ENCODE measurements around the gene KIF21B. TPM values are rescaled to one million over a fixed set of nuclear protein-coding genes. Genes with fewer than 3 reads are reported as not detected.
"Not testable (repeated sequence)": the region's sequence is repeated elsewhere in the genome, so short reads cannot be mapped to it uniquely, and the experiment has no call there.

KIF21B gene
- polyA plus RNA-seq, 1 experiment: 0.24 TPM

DNA sequence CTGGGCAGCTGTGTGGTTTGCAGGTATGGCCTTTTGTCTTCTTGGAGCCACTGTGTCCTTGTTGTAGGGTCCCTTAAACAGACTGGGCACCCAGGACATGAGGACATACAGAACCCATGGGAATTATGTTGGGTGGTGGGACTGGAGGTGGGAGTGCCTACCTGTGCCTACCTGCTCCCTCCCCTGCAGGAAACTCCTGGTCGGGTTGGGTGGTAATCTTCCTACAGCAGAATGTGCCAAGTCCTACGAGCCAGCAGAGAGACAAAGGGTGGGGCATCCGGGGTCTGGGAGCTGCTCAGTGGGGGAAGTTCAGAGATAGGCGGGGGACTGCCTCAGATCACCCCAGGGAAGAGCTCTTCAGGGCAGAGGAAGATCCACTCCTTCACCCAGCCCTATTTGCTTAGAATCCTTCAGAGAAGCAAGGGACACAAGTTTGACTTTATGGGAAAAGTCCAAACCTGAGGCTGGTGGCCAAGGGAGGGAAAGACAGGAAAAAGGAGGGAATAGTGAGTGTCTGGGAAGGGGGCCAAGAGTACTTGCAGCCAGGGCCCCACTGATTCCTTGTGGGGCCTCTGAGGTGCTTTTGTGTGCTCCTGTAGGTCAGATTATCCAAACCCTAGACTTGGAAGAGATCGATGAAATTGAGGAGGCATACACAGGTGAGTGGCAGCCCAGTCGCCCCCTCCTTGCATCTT lies 58.3 kb downstream of the KIF21B start:
- Histone ChIP-seq H3K27ac (ENCODE audit: low read depth, low read length) (no peak overlapping the region), H3K4me3 (ENCODE audit: low read depth, low read length) (no peak overlapping the region), H3K27me3 (ENCODE audit: control insufficient read depth, insufficient read depth, low read length) (peaks cover 20% of the 10 kb centered on the region), H3K9me3 (ENCODE audit: control insufficient read depth, insufficient read depth, low read length) (no peaks in the 10 kb centered on the region)
- ChIA-PET CTCF (interaction anchor here (0.9 kb wide), 1 partner anchor 13 kb away, joined by 3 read pairs; no protein-coding TSS in a partner anchor), POLR2A (no interaction called here)
- TF ChIP-seq, protein P1, sequence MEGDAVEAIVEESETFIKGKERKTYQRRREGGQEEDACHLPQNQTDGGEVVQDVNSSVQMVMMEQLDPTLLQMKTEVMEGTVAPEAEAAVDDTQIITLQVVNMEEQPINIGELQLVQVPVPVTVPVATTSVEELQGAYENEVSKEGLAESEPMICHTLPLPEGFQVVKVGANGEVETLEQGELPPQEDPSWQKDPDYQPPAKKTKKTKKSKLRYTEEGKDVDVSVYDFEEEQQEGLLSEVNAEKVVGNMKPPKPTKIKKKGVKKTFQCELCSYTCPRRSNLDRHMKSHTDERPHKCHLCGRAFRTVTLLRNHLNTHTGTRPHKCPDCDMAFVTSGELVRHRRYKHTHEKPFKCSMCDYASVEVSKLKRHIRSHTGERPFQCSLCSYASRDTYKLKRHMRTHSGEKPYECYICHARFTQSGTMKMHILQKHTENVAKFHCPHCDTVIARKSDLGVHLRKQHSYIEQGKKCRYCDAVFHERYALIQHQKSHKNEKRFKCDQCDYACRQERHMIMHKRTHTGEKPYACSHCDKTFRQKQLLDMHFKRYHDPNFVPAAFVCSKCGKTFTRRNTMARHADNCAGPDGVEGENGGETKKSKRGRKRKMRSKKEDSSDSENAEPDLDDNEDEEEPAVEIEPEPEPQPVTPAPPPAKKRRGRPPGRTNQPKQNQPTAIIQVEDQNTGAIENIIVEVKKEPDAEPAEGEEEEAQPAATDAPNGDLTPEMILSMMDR (IDR thresholded peaks at IDR 0.05; ENCODE audit: low read depth, low read length): no peak
- no peak for DNase-seq (ENCODE audit: low read depth, low spot score)

DNA sequence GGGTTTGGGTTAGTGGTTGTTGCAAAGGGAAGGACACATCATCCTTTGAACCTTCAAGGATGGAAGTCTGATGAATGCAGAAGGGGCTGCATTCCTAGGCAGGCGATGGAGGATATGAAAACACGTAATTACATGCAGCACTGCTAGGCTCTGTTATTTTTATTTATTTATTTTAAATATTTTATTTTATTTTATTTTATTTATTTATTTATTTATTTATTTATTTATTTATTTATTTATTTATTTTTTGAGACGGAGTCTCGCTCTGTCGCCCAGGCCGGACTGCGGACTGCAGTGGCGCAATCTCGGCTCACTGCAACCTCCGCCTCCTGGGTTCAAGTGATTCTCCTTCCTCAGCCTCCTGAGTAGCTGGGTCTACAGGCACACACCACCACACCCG lies 59.6 kb downstream of the KIF21B start:
- H3K27me3 ChIP-seq (ENCODE audit: control insufficient read depth, insufficient read depth, low read length): peaks cover 27% of the 10 kb centered on the region
- DNase-seq (ENCODE audit: low read depth, low spot score); POLR2A ChIA-PET; H3K4me3 ChIP-seq (ENCODE audit: low read depth, low read length); H3K9me3 ChIP-seq (ENCODE audit: control insufficient read depth, insufficient read depth, low read length); H3K27ac ChIP-seq (ENCODE audit: low read depth, low read length): not testable (repeated sequence)
- CTCF ChIA-PET: interaction anchor here (0.7 kb wide), 1 partner anchor 12 kb away, joined by 3 read pairs; no protein-coding TSS in a partner anchor

DNA sequence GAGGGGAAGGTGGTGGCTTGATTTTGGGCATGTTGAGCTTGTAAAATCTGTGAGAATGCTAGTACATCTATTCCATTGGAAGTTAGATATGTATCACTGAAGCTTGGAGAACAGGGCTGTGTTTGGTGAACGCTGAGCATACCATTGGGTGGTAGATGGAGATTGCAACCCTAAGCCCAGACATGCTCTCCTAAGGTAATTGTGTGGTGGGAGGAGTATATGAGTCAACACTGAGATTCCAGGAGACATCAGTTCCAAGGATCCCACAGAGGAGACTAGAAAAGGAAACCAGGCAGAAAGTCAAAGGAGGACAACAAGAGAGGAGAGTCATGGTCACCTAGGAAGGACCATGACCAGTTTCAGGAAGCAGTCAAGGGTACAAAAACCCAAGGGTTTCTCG lies 60.4 kb downstream of the KIF21B start:
- DNase-seq (ENCODE audit: low read depth, low spot score): no peak
- TF ChIP-seq, protein P1 (IDR thresholded peaks at IDR 0.05; ENCODE audit: low read depth, low read length): no peak
- peaks cover 31% of the 10 kb centered on the region for H3K27me3 ChIP-seq (ENCODE audit: control insufficient read depth, insufficient read depth, low read length)
- CTCF ChIA-PET: interaction anchor here (1.3 kb wide), 1 partner anchor 9 kb away, joined by 7 read pairs; no protein-coding TSS in a partner anchor
- no peak overlapping the region for H3K27ac ChIP-seq (ENCODE audit: low read depth, low read length)
- POLR2A ChIA-PET: no interaction called here
- no peak overlapping the region for H3K4me3 ChIP-seq (ENCODE audit: low read depth, low read length)
- no peaks in the 10 kb centered on the region for H3K9me3 ChIP-seq (ENCODE audit: control insufficient read depth, insufficient read depth, low read length)

DNA sequence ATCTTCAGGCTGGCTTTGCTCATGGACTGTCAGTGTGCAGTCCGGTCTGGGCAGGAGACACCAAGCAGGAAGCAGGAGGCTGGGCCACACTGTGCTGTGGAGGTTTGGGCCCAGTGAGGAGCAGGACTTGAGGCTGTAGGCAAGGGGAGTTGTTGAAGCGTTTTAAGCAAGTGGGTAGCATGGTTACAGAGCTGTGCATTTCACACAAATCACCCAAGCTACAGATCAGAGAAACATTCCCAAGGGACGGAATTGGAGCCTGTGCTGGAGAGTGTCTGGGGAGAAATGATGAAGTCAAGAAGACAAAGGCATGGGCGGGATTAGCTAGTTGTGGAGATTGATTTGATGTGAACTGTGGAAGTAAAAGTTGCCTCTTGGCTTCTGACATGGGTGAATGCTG lies 60.9 kb downstream of the KIF21B start:
- ChIA-PET POLR2A (no interaction called here), CTCF (interaction anchor here (1.3 kb wide), 1 partner anchor 10 kb away, joined by 7 read pairs; no protein-coding TSS in a partner anchor)
- no peak for DNase-seq (ENCODE audit: low read depth, low spot score)
- Histone ChIP-seq H3K27ac (ENCODE audit: low read depth, low read length) (no peak overlapping the region), H3K9me3 (ENCODE audit: control insufficient read depth, insufficient read depth, low read length) (no peaks in the 10 kb centered on the region), H3K4me3 (ENCODE audit: low read depth, low read length) (no peak overlapping the region), H3K27me3 (ENCODE audit: control insufficient read depth, insufficient read depth, low read length) (peaks cover 34% of the 10 kb centered on the region)
- TF ChIP-seq, protein P1 (IDR thresholded peaks at IDR 0.05; ENCODE audit: low read depth, low read length): no peak

DNA sequence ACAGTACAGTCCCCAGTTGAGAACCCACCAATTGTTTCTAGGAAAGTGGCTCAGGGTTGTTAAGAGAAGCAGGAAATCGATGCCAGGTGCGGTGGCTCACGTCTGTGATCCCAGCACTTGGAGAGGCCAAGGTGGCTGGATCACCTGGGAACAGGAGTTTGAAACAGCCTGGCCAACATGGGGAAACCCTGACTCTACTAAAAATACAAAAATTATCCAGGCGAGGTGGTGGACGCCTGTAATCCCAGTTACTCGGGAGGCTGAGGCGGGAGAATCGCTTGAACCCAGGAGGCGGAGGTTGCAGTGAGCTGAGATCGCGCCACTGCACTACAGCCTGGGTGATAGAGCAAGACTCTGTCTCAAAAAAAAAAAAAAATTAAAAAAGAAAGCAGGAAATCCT lies 61.4 kb downstream of the KIF21B start:
- H3K4me3 ChIP-seq (ENCODE audit: low read depth, low read length); DNase-seq (ENCODE audit: low read depth, low spot score); H3K27ac ChIP-seq (ENCODE audit: low read depth, low read length); H3K9me3 ChIP-seq (ENCODE audit: control insufficient read depth, insufficient read depth, low read length); POLR2A ChIA-PET: not testable (repeated sequence)
- peaks cover 33% of the 10 kb centered on the region for H3K27me3 ChIP-seq (ENCODE audit: control insufficient read depth, insufficient read depth, low read length)
- CTCF ChIA-PET: interaction anchor here (1.3 kb wide), 1 partner anchor 10 kb away, joined by 7 read pairs; no protein-coding TSS in a partner anchor

DNA sequence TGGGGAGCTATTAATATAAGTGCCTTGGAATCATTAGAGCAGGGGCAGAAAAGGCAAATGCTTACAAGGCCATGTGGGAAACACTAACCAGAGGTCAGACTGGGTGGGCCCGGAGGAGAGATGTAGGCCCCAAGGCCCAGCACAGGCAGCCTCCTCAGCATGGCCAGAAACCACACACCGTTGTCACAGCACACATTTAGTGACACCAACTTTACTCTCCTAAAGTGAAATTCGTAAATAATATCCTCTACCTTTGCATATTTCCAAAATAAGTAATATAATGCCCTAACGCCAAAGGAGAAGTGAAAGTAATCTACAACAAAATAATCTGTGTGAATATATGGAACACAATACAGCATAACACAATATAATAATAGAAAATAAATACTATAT lies 62.6 kb downstream of the KIF21B start:
- CTCF ChIA-PET: interaction anchor here (1.0 to 1.3 kb wide), 2 partner anchors 11 to 154 kb away, joined by 3 read pairs; no protein-coding TSS in a partner anchor

More for the DNA sequence above, 62.6 kb downstream of the KIF21B start:
- Histone ChIP-seq H3K9me3 (ENCODE audit: control insufficient read depth, insufficient read depth, low read length) (no peaks in the 10 kb centered on the region), H3K27ac (ENCODE audit: low read depth, low read length) (no peak overlapping the region), H3K4me3 (ENCODE audit: low read depth, low read length) (no peak overlapping the region), H3K27me3 (ENCODE audit: control insufficient read depth, insufficient read depth, low read length) (peaks cover 33% of the 10 kb centered on the region)
- TF ChIP-seq, protein P1 (IDR thresholded peaks at IDR 0.05; ENCODE audit: low read depth, low read length): no peak
- POLR2A ChIA-PET: no interaction called here
- DNase-seq (ENCODE audit: low read depth, low spot score): no peak
